ENCODE results near the gene RFXANK. TPM values are rescaled to one million over a fixed set of nuclear protein-coding genes. Genes with fewer than 3 reads are reported as not detected.

Gene RFXANK
- polyA plus RNA-seq, 1 donor from 2014 or later: 40.0 TPM

DNA sequence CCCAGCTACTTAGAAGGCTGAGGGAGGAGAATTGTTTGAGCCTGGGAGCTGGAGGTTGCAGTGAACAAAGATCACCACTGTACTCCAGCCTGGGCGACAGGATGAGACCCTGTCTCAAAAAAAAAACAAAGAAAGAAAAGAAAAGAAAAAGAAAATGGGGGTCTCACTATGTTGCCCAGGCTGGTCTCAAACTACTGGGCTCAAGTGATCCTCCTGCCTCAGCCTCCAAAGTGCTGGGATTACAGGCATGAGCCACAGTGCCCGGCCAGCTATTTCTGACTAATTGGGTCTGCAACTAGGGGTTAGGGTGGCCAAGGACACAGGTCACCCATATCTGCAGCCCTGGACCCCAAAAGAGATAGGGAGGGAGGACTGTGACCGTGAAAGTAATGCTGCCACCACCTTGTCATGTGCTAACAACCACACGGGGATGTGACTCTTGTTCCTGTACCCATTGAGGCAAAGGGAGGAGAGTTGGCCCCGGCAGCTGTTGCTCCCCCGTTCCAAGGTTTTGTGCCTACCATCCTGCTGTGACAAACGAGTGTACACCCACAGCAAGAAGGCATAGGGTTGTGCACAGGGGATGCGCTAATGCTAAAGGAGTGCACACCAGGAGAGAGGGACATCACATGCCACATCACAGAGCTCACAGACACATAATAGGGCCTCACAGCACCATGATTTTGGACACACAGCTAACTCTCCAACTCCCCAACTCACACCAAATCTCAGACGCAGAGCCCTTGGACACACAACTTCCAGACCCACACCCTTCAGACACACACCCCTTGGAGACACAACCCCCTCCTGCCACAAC, 22.6 kb upstream of the RFXANK start:
- Histone ChIP-seq H3K9ac (ENCODE audit: low read length) (no peak overlapping the region), H2AFZ (ENCODE audit: low read depth, low read length) (no peak overlapping the region), H3K36me3 (ENCODE audit: insufficient read depth, low read length) (no peaks in the 10 kb centered on the region), H3F3A (ENCODE audit: insufficient read depth, low read length, poor library complexity, severe bottlenecking) (no peaks in the 10 kb centered on the region), H3K79me2 (replicated peaks; ENCODE audit: insufficient read depth, low read length) (no peaks in the 10 kb centered on the region), H3K27me3 (ENCODE audit: insufficient read depth, low read depth, low read length) (peaks cover 14% of the 10 kb centered on the region), H3K9me2 (ENCODE audit: insufficient read depth, low read length) (no peaks in the 10 kb centered on the region), H4K20me1 (ENCODE audit: insufficient read depth) (no peaks in the 10 kb centered on the region), H3K4me2 (ENCODE audit: low read length) (no peak overlapping the region), H3K4me3 (ENCODE audit: low read length) (peak overlapping the region; percentile 61), H3K9me3 (ENCODE audit: low read length) (no peaks in the 10 kb centered on the region), H3K27ac (ENCODE audit: low read length) (no peak overlapping the region)
- TF ChIP-seq, protein P1, sequence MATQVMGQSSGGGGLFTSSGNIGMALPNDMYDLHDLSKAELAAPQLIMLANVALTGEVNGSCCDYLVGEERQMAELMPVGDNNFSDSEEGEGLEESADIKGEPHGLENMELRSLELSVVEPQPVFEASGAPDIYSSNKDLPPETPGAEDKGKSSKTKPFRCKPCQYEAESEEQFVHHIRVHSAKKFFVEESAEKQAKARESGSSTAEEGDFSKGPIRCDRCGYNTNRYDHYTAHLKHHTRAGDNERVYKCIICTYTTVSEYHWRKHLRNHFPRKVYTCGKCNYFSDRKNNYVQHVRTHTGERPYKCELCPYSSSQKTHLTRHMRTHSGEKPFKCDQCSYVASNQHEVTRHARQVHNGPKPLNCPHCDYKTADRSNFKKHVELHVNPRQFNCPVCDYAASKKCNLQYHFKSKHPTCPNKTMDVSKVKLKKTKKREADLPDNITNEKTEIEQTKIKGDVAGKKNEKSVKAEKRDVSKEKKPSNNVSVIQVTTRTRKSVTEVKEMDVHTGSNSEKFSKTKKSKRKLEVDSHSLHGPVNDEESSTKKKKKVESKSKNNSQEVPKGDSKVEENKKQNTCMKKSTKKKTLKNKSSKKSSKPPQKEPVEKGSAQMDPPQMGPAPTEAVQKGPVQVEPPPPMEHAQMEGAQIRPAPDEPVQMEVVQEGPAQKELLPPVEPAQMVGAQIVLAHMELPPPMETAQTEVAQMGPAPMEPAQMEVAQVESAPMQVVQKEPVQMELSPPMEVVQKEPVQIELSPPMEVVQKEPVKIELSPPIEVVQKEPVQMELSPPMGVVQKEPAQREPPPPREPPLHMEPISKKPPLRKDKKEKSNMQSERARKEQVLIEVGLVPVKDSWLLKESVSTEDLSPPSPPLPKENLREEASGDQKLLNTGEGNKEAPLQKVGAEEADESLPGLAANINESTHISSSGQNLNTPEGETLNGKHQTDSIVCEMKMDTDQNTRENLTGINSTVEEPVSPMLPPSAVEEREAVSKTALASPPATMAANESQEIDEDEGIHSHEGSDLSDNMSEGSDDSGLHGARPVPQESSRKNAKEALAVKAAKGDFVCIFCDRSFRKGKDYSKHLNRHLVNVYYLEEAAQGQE (IDR thresholded peaks at IDR 0.05; ENCODE audit: borderline replicate concordance): no peak
- TF ChIP-seq EZH2 (IDR thresholded peaks at IDR 0.05; ENCODE audit: borderline replicate concordance, insufficient read depth, low read length, poor library complexity, severe bottlenecking) (no peak), EP300 (conservative IDR thresholded peaks at IDR 0.05; ENCODE audit: poor library complexity, severe bottlenecking) (no peak)

DNA sequence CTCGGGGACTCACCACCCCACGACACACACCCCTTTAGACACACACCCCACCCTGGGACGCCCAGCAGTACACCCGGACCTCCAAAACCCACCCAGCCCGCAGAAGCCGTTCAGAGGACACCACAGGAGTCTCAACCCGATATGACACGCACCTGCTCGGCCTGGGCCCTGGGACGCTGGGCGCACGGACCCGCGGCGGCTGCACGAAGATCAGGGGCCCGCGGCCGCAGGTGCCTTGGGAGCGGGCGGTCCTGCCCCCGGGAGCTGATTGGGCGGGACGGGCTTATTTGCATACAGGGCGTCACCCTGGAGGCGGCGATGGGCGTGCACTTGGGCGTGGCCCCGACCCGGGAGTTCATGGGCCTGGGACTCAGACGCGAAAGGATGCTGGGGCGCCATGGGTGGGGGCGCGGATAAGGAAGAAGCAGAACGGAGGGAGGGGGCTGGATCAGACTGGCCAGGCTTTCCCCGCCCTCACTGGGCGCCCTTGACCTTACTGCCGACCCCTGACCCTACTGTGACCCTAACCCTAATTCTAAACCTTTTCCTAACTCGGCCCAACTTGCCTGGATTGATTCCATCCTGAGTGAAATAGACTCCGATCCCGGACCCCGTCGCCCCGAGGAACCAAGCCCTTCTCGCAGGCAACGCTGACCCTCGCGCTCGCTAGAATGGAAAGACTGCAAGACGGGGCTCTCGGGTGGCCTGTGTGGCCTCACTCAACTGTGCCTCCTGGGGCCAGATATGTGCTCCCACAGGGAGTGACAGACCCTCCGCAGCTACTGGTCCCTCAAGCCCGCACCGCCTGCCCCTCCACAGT, 21.8 kb upstream of the RFXANK start, which contains the start of gene MEF2B:
Gene MEF2B (minus strand): TSS at position 211 of the 820 bp plus-strand sequence. CDS start 19,528 bp downstream, outside the sequence.
- H3F3A ChIP-seq (ENCODE audit: insufficient read depth, low read length, poor library complexity, severe bottlenecking): no peaks in the 10 kb centered on the region
- H3K4me3 ChIP-seq (ENCODE audit: low read length): peak within 1 kb of the TSS; percentile 61
- peaks cover 14% of the 10 kb centered on the region for H3K27me3 ChIP-seq (ENCODE audit: insufficient read depth, low read depth, low read length)
- H3K79me2 ChIP-seq (replicated peaks; ENCODE audit: insufficient read depth, low read length): no peaks in the 10 kb centered on the region
- no peak within 1 kb of the TSS for H3K27ac ChIP-seq (ENCODE audit: low read length)
- H3K36me3 ChIP-seq (ENCODE audit: insufficient read depth, low read length): no peaks in the 10 kb centered on the region
- no peaks in the 10 kb centered on the region for H3K9me2 ChIP-seq (ENCODE audit: insufficient read depth, low read length)
- H3K4me2 ChIP-seq (ENCODE audit: low read length): no peak within 1 kb of the TSS
- no peaks in the 10 kb centered on the region for H3K9me3 ChIP-seq (ENCODE audit: low read length)
- no peak within 1 kb of the TSS for H3K9ac ChIP-seq (ENCODE audit: low read length)
- no peak within 1 kb of the TSS for H2AFZ ChIP-seq (ENCODE audit: low read depth, low read length)
- TF ChIP-seq POLR2AphosphoS5 (IDR thresholded peaks at IDR 0.05): no peak
- TF ChIP-seq, protein P2, sequence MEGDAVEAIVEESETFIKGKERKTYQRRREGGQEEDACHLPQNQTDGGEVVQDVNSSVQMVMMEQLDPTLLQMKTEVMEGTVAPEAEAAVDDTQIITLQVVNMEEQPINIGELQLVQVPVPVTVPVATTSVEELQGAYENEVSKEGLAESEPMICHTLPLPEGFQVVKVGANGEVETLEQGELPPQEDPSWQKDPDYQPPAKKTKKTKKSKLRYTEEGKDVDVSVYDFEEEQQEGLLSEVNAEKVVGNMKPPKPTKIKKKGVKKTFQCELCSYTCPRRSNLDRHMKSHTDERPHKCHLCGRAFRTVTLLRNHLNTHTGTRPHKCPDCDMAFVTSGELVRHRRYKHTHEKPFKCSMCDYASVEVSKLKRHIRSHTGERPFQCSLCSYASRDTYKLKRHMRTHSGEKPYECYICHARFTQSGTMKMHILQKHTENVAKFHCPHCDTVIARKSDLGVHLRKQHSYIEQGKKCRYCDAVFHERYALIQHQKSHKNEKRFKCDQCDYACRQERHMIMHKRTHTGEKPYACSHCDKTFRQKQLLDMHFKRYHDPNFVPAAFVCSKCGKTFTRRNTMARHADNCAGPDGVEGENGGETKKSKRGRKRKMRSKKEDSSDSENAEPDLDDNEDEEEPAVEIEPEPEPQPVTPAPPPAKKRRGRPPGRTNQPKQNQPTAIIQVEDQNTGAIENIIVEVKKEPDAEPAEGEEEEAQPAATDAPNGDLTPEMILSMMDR (IDR thresholded peaks at IDR 0.05; ENCODE audit: poor library complexity, severe bottlenecking): no peak
- no peak for TF ChIP-seq RAD21 (conservative IDR thresholded peaks at IDR 0.05)
- no peak for TF ChIP-seq MXI1 (conservative IDR thresholded peaks at IDR 0.05; ENCODE audit: poor library complexity, severe bottlenecking)
- no peak for TF ChIP-seq SMC3 (conservative IDR thresholded peaks at IDR 0.05; ENCODE audit: poor library complexity)
- no peak for TF ChIP-seq TAF1 (IDR thresholded peaks at IDR 0.05; ENCODE audit: low read depth)
- no peak for TF ChIP-seq EZH2 (IDR thresholded peaks at IDR 0.05; ENCODE audit: borderline replicate concordance, insufficient read depth, low read length, poor library complexity, severe bottlenecking)
- no peak for TF ChIP-seq EP300 (conservative IDR thresholded peaks at IDR 0.05; ENCODE audit: poor library complexity, severe bottlenecking)
- TF ChIP-seq, protein P1 (IDR thresholded peaks at IDR 0.05; ENCODE audit: borderline replicate concordance): no peak
- H4K20me1 ChIP-seq (ENCODE audit: insufficient read depth): no peaks in the 10 kb centered on the region
